GM12801 (cell line): ENCODE data around the gene EEFSEC.

Source experiments
- CTCF ChIP-seq: IDR thresholded peaks from one replicate; pipeline ENCODE4 v1.5.1; 2011; ENCODE audit warnings: control low read depth; ENCODE audit not compliant: insufficient read length; ENCODE audit errors: extremely low read depth

EEFSEC gene

GRCh38 chr3:128277378-128278069 lies 124.2 kb downstream of the EEFSEC start:
- TF ChIP-seq CTCF = no peak

DNA sequence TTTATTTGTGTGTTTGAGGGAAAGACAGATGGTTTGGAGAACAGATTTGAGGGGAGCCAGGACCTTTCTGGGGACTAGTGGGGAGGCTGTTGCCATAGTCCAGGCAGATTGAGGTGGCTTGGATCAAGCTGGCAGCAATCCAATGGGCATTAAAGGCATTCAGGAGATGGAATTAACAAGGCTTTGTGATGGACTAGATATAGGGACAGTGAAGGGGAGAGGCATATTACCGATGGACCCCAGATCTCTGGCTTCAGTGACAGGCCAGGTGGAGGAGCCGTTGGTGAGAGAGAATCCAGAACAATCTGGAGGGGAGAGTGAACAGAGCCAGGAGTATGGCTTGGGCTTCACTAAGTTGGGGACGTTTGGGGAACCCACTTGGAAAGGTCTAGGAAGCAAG lies 124.8 kb downstream of the EEFSEC start:
- TF ChIP-seq CTCF = no peak

DNA sequence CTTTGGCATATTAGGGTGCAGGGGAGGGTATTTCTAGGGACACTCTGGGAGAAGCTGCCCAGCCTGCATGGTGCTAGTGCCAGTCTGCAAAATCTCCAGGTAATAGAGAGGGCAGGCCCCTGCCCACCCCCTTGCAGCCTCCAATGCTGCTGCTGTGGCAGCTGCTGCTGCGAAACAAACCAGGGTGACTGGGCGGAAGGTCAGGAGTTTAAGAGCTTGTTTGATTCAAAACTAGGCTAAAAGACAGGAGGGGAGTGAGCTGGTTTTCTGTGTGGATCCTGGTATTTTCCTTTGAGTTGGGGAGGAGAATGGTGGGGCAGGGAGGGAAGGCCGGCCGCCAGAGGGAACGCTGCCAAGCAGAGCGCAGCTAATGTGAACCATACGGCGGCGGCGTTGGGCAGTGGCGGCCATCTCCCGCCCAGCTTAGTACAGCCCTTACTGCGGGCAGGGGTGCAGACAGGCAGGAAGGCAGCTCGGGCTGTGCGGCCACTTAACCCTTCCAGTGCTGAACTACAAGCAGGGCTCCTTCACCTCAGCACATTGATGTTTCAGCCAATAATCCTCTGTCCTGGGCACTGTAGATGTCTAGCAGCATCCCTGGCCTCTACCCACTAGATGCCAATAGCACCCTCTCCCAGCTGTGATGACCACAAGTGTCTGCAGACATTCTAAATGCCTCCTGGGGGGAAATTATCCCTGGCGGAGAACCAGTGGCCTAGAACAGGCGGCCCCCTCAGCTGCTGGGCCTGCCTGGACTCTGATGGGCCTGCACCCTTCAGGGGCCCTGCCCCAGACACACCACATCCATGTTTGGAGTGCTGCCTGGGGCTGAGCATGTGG lies 125.7 kb downstream of the EEFSEC start:
- TF ChIP-seq CTCF = no peak

DNA sequence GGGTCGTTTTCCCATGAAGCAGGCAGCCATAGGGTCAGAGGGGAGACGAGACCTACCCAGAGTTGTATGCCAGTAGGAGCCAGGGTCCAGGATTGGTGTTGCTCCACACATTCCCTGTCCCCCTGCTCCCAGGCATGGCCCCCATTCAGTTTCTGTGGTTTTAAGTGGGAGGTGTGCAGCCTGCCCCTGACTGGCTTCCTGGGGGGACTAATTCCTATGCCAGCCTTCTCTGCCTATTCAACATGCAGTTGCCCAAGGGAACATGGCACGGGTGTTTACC lies 126.3 kb downstream of the EEFSEC start:
- TF ChIP-seq CTCF = no peak

- TF ChIP-seq CTCF = no peak
Measured at GRCh38 chr3:128280481-128281052, 127.3 kb downstream of the EEFSEC start.

GRCh38 chr3:128281056-128281455 lies 127.8 kb downstream of the EEFSEC start:
- TF ChIP-seq CTCF = no peak

- no peak for TF ChIP-seq CTCF
Measured at GRCh38 chr3:128281461-128282367, 128.4 kb downstream of the EEFSEC start.
